ENCODE data around the gene DHRSX. TPM values are rescaled to one million over a fixed set of nuclear protein-coding genes. Genes with fewer than 3 reads are reported as not detected.

The DHRSX gene
- total and polyA plus RNA-seq, 2 donors (not counting 3 experiments of a cell fraction or from before 2014, with no cell fraction given) = 27.1 to 37.7 TPM

- Histone ChIP-seq H3K4me3 (replicated peaks in 1 of 3; ENCODE audit: insufficient read depth in 1 of 3, low read depth in 1 of 3, low read length in 3 of 3) (no peak overlapping the region), H3K79me2 (ENCODE audit: control insufficient read depth, insufficient read depth, low read length) (no peaks in the 10 kb centered on the region), H3K9ac (replicated peaks; ENCODE audit: extremely low read depth, insufficient read depth, low read length) (no peak overlapping the region), H3K27me3 (ENCODE audit: control insufficient read depth in 2 of 2, insufficient read depth in 2 of 2, low read length in 2 of 2) (no peaks in the 10 kb centered on the region), H3K27ac (ENCODE audit: insufficient read depth, low read depth, low read length) (no peak overlapping the region), H3K9me3 (replicated peaks; ENCODE audit: control insufficient read depth, insufficient read depth, low read length) (no peaks in the 10 kb centered on the region), H2AFZ (ENCODE audit: low read depth, low read length) (no peak overlapping the region), H4K20me1 (replicated peaks; ENCODE audit: control insufficient read depth, extremely low read depth, insufficient read depth, low read length) (no peaks in the 10 kb centered on the region), H3K4me1 (ENCODE audit: control insufficient read depth, extremely low read depth, insufficient read depth, low read length) (no peaks in the 10 kb centered on the region), H3K9me1 (replicated peaks; ENCODE audit: control insufficient read depth, extremely low read depth, insufficient read depth, low read length) (no peaks in the 10 kb centered on the region), H3K36me3 (ENCODE audit: control insufficient read depth in 2 of 2, extremely low read depth in 1 of 2, insufficient read depth in 2 of 2, low read length in 2 of 2) (peaks cover 0 to 4% of the 10 kb centered on the region in 2 experiments), H3K4me2 (ENCODE audit: insufficient read depth, low read length) (no peak overlapping the region)
- TF ChIP-seq POLR2AphosphoS5 (IDR thresholded peaks at IDR 0.05; ENCODE audit: insufficient read depth, low read depth, low read length) (no peak), FOS (IDR thresholded peaks at IDR 0.05; ENCODE audit: borderline replicate concordance, insufficient read depth, low read length) (no peak), EZH2 (IDR thresholded peaks at IDR 0.05; ENCODE audit: borderline replicate concordance, low read depth, low read length, severe bottlenecking) (no peak), JUN (IDR thresholded peaks at IDR 0.05; ENCODE audit: borderline replicate concordance, insufficient read depth, insufficient read length, low read depth) (no peak), POLR2A (IDR thresholded peaks at IDR 0.05; ENCODE audit: low read depth, low read length) (no peak), MYC (IDR thresholded peaks at IDR 0.05; ENCODE audit: low read depth, low read length) (no peak), GATA2 (IDR thresholded peaks at IDR 0.05; ENCODE audit: insufficient read depth, insufficient read length, low read depth, low read length) (no peak), MAX (IDR thresholded peaks at IDR 0.05; ENCODE audit: insufficient read depth, insufficient read length) (no peak), CTCF (IDR thresholded peaks at IDR 0.05; ENCODE audit: extremely low read depth in 1 of 2, insufficient read depth in 1 of 2, low read depth in 1 of 2, low read length in 2 of 2) (no peak)
- dilution Hi-C loops (cut with MboI; ENCODE audit: extremely low pct_ligation_motif_present, low sequenced_read_pairs) (no loop called here), intact Hi-C loops (cut with micrococcal nuclease) (no loop called here)
- FAIRE-seq = no peak
- no peak for DNase-seq (ENCODE audit: low read depth, low spot score)
- ChIA-PET POLR2A (no interaction called here), CTCF (no interaction called here)
- no TSS peak for BruUV-seq (replicated peaks)
These were observed 257.8 kb downstream of the DHRSX start for GRCh38 chrX:2242980-2243379.

All from endothelial cell of umbilical vein (primary cell).